GM19043 (cell line): Measurements from ENCODE around the gene RPS6KA5.

Experiments used
- ATAC-seq: cut with Tn5 transposase; IDR thresholded peaks from one replicate; pipeline ENCODE4 v1.9.1; 2021; ENCODE audit warnings: low read depth; ENCODE audit not compliant: unreplicated experiment

RPS6KA5 gene

DNA sequence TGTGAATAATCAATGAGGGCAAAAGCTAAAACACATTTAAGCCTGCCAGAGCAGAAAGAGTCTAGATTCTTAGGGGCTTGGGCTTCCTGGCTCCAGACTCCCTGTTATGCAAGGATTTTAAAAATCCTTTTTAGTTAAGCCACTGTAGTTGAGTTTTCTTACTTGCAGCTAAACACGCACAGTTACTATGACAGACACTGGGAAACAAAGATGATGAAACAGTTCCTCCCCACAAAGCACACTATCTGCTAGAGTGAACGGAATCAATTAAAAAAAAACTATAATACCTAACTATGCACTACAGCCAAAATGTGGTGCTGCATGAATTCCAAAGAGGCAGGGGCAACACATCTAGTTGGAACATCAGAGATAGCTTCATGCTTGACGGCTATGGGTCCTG is 28.2 kb downstream of the RPS6KA5 start:
- no peak for ATAC-seq

DNA sequence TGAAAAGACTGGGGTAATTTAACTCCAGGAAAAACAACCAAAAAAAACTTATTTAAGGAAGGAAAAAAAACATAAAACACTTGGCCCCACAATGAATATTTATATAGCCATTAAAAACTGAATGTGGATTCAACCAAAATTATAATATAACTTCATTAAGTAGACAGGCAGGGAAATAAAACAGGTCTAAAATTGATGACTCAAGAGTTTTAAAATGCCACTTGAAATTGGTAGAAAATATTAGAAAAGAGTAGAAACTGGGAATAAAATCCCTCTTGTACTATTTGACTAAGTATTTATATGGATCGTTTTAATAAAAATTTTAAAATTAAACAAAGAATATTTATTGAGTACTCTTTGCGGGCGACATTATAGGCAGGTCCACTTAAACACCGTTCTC is 28.8 kb downstream of the RPS6KA5 start:
- no peak for ATAC-seq

DNA sequence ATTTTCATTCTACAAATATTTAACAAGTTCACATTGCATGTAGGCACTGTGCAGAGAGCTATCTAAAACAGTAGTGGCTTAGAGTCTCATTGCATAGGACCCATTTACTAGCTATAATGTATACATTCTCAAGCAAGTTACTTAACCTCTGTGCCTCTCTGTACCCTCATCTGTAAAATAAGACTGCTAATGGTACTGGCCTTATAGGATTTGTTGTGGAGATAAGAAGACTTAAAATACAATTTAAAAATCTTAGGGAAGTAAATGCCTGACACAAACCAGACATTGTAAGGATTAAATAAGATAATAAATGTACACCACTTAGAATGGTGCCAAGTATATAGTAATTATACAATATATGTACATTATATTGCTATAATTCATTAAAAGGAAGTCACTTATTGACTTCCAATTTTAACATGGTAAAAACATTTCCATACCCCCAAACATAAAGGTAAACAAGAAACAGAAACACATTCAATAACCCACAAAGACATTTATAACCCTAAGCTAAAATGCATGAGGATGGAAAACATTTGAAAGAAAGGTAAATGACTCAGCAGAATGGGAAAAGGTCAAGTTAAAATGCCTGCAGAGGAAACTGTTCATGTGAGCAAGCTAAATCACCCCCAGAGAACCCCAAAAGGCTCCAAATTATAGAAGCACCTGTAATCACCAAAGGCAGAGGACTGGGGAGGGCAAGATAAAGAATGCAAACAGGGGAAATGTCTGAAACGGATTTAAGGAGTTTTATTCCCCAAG is 30.8 kb downstream of the RPS6KA5 start:
- no peak for ATAC-seq

DNA sequence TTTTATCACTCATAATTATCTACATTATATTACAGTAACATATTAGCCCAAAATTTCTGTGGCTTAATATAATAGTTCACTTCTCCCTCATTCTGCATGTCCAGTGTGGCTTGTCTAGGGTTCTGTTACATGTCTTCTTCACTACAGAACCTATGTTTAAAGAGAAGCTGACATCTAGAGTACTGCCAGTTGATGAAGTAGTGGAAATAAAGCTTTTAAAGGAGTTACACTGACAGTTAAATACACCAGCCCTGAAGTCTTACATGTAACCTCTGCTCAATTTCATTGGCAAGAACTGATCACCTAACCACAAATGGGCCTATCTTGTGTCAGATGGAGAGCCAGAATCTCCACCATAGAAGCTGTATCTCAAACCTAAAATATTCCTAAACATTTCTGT is 32.9 kb downstream of the RPS6KA5 start:
- ATAC-seq, result no peak

DNA sequence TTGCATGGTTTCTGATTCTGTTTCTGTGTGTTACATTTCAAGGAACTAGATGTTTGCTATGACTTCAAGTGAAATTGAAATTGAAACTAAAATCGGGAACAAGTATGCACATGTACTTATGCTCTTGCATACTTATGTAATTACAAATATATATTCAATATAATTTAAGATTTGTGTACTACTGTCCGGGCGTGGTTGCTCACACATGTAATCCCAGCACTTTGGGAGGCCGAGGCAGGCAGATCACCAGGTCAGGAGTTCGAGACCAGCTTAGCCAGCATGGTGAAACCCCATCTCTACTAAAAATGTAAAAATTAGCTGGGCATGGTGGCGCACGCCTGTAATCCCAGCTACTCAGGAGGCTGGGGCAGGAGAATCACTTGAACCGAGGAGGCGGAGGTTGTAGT is 37.8 kb downstream of the RPS6KA5 start:
- ATAC-seq, result peak; percentile 94

DNA sequence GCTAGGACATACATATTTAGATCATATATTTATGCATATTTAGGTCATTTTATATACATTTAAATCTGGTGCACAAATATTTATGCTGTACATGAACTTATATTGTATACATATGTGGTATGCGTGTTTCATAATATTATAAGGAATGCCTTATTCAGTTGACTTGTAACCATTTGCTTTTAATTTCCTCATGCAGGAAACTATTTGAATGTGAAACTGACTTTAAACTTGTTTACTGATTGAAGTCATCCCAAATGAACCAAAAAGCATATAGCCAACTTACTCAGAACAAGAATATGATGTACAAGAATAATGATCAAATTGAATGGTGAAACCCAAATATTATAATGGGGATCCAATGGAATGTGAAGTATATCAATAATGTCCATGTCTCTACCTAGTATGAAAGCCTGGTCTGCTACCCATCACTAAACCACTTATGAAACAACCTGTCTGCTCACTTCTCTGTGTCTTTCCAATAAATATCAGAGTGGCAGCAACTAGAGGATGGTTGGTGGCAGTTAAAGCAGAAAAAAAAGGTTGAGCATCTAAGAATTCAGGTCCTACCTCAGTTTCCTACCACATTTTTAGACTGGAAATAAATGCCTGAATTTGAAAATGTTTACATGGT is 38.3 kb downstream of the RPS6KA5 start:
- ATAC-seq, result peak; percentile 36

DNA sequence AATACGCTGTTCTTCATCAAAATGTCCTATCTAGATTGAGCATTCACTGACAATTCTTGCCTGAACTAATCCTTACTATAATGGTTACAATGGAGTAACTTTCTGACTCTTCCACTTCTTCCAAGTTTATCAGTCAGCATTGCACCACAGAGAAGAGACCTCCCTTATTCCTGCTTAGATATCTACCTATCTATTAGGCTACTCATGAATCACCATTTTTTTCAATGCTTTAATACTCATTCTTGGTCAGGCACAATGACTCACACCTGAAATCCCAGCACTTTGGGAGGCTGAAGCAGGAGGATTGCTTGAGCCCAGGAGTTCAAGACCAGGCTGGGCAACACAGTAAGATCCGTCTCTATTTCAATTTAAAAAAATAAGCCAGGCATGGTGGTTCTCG is 39.3 kb downstream of the RPS6KA5 start:
- no peak for ATAC-seq

DNA sequence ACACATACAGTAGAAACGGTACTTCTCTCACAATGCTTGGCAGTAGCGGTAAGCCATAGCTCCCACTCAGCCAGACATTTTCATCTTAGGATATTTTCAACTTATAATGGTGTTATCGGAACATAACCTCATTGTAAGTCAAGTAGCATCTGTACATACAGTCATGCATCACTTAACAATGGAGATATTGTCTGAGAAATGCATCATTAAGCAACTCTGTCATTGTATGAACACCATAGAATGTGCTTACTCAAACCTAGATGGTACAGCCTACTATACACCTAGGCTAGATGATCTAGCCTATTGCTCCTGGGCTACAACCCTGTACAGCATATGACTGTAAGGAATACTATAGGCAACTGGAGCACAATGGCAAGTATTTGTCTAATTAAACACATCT is 40.8 kb downstream of the RPS6KA5 start:
- no peak for ATAC-seq

DNA sequence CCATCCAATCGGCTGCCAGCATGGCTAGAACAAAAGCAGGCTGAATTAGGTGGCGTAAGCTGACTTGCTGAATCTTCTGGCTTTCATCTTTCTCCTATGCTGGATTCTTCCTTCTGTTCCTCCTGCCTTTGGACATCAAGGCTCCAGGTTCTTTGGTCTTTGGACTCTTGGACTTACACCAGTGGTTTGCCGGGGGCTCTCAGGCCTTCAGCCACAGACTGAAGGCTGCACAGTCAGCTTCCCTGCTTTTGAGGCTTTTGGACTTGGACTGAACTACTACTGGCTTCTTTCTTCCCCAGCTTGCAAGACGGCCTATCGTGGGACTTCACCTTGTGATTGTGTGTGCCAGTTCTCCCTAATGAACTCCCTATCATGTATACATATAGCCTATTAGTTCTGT is 42.0 kb downstream of the RPS6KA5 start:
- ATAC-seq, result no peak

DNA sequence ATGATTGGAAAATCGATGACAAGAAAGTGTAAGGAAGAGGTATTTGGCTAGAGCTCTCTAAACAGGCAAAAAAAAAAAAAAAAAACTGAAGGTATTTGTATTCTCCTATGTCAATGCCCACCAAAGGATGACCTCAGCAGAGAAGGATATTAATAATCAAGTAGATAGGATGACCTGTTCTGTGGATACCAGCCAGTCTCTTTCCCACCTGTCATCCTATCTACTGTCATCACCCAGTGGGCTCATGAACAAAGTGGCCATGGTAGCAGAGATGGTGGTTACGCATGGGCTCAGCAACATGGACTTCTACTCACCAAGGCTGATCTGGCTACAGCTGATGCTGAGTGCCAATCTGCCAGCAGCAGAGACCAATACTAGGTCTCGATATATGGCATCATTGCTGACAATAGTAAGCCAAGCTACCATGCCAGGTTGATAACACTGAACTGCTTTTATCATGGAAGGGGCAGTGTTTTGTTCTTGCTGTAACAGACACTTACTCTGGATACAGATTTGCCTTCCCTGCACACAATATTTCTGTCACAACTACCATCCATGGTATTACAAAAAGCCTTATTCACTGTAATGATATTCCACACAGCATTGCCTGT is 43.5 kb downstream of the RPS6KA5 start:
- no peak for ATAC-seq

DNA sequence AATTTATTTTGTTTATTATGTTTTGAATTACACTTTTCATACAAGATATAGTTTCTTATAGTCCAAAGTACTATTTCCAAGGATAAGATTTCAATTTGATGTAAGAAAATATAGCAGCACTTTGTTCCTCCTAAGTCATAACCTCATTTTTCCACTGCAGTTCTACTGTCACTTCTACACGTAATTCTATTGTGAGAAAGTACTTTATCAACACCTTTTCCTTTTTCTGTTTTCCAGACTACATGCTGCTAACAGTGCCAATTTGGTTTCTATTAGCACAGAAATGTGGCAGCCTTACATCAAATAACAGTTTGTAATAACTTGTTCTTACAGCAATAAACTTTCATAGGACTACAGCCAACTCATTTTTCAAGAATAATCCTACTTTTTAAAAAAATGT is 45.0 kb downstream of the RPS6KA5 start:
- no peak for ATAC-seq

DNA sequence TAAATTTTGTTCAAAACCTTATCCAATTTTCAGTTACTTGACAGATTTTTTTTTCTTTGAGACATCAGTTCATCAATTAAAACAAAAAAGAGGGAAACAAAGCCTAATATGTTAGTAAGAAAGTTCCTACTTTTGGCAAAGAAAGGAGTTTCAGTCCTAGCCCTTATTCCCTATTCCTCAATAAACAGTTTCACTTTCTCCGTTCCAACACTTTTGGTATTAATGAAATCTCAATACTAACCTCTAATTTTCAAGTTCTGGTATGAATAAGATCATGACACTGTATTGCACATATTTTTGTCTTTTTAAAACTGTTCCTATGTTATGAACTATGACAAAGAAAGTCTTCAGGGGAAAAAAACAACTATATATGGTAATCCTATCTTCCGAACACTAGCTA is 48.4 kb downstream of the RPS6KA5 start:
- no peak for ATAC-seq

DNA sequence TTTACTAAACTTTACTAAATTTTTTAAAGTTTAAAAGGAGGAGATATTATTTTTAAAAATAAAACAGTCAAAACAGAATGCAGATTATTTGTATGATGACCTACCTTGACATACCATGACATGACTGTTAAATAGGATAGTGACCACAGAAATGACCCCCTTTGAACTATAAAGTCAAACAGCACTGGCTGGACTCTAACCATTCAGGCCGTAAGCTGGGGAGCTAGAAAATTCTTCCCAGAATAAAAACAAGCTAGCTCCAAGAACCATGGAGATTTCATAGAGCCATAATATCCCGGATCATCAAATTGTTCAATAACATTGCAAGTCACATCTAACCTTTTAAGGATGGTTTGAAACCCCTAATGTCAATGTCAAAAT is 50.3 kb downstream of the RPS6KA5 start:
- ATAC-seq, result no peak

DNA sequence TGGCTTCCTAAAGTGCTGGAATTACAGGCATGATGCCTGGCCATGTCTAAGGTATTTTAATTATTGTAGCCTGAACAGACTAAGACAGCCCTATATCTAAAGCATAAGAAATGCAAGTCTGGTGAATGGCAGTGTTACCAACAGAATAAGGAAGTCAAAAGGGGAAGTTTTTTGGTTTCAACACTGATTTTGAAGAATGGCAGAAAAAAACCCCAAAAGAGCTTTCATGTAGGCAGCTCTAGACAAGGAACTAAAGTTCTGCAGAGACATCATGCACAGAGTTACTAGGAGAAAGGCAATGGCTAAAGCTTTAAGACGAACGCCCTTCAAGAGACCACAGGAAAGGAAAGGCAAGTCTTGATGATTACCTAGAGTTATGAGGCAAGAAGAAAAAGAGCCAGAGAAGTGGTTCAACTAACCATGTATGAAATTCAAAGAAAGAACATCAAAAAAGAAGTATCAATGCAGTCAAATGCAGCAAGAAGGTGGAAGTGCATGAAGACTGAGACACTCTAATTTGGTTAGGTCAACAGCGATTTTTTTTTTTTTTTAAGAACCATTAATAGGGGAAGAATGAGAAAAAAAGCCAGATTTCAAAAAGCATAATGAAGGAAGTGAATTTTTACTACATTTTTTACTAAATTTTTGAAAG is 50.8 kb downstream of the RPS6KA5 start:
- ATAC-seq, result peak; percentile 89

DNA sequence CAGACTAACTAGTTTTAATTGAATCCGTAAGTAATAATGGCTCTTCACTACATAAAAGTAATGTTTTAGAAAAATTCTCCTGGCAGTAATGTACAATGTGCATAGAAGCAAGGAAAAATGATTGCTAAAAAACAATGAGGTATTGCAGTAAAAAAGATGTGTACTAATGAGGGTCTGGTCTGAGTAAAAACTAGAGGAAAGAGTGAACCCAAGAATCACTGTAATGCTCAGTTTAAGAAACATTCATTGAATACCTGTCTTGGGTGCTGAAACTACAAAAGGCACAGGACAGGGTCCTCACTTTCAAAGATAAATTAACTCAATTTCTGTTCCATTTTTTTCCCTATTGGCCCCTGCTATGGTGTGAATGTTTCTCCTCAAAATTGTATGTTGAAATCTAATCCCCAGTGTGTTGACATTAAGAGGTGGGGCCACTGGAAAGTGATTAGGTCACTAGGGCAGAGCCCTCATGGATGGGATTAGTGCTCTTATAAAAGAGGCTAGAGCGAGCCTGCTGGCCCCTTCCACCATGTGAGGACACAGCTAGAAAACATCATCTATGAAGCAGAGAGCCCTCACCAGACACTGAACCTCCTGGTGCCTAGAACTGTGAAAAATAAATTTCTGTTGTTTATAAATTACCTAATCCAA is 51.6 kb downstream of the RPS6KA5 start:
- ATAC-seq, result peak; percentile 14

DNA sequence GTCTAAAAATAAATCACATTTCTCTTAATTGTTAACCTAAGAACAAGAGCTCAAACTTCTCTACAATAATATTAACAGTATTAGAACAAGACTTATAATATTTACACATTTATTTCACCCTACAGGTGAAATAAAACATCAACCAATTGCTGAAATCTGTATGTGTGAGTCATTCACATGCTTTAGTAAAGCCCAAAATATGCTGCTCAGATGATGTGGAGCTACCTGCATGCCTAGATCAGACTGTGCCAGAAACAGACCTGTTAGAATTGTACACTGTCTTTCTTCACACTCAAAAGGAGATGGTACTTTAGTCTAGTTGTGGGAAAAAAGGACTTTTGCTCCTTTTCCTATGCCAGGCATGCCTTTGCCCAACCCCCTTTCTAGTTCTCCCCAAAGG is 54.7 kb downstream of the RPS6KA5 start:
- no peak for ATAC-seq

DNA sequence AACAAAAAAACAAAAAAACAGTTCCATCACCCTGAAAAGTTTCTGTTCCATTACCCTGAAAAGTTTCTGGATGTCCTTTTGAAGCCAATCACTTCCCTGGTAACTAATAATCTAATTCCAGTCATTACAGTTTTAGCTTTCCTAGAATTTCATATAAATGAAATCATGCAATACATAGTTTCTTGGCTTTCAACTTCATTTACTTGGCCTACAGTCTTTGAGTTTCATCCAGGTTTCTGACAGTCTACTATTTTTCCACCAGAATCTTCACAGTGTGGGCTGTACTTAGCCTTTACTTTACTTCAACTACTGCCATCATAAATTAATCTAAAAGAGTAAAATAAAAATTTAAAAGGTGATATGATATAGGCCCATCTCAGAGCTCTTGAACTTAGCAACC is 55.5 kb downstream of the RPS6KA5 start:
- ATAC-seq, result no peak

DNA sequence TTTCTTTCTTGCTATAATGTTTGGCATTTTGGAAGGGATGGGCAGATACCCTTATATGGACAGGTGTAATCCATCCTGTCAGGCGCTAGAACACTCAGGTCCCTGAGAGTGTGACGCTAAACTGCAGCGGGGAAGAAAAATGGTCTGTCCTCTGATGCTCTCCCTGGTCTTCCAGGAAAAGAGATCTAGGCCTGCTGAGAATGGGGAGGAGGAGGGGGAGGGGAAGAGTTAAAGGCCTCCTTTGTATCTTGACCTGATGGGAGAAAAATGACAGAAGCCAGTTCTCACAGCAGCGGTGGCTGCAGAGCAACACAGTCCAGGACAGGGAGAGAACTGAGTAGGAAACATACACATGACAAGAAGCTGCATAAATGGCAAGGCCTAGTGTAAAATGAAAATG is 61.1 kb downstream of the RPS6KA5 start:
- no peak for ATAC-seq

DNA sequence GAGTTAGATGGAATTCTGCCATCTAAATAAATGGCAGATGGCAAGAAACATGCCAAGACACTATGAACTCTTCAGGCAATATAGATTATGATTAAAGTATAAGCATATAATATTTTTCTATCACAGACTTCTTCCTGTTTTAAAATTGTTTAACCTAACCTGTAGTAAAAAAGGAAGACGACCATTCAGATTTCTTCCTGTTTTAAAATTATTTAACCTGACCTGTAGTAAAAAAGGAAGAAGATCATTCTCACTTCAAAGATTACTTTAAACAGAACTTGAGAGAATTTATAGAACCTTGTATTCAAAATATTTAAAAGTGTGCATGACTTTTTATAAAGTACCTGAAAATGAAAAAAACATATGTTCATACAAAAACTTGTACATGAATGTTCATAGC is 63.5 kb downstream of the RPS6KA5 start:
- ATAC-seq, result no peak

DNA sequence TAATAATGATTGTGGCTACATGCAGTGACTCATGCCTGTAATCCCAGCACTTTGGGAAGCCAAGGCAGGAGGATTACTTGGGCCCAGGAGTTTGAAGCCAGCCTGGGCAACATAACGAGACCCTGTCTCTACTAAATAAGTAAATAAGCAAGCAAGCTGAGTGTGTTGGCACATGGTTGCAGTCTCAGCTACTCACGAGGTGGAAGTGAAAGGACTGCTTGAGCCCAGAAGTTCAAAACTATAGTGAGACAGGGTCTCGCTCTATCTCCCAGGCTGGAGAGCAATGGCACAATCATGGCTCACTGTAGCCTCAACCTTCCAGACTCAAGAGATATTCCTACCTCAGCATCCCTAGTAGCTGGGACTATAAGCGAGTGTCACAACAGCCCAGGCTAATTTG is 64.7 kb downstream of the RPS6KA5 start:
- ATAC-seq, result no peak

DNA sequence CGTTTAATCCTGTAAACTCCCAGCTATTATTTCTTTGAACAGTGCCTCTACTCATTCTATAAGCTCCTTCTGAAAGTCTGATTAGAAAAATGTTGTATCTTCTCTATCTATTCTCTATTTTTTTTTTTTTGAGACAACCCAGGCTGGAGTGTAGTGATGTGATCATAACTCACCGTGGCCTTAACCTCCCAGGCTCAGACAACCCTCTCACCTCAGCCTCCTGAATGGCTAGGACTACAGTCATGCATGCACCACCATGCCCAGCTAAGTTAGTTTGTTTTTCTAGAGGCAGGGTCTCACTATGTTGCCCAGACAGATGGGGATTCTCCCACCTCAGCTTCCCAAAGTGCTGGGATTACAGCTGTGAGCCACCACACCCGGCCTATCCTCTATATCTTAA is 66.6 kb downstream of the RPS6KA5 start:
- no peak for ATAC-seq
